ENCODE measurements around the gene USP49.
A peak's percentile ranks its signal among the peaks of the same experiment; 100 is the strongest.
"Not testable (repeated sequence)": the region's sequence is repeated elsewhere in the genome, so short reads cannot be mapped to it uniquely, and the experiment has no call there.

The USP49 gene

DNA sequence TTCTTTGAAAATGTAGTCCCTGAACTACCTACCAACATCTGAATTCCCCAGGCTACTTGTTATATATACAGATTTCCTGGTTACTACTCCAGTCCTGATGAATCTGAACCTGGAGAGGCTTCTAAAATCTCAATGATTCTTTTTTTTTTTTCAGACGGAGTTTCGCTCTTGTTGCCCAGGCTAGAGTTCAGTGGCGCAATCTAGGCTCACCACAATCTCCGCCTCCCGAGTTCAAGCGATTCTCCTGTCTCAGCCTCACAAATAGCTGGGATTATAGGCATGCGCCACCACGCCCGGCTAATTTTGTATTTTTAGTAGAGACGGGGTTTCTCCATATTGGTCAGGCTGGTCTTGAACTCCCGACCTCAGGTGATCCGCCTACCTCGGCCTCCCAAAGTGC, 83.2 kb downstream of the USP49 start:
- DNase-seq (ENCODE audit: low spot score), result not testable (repeated sequence)

DNA sequence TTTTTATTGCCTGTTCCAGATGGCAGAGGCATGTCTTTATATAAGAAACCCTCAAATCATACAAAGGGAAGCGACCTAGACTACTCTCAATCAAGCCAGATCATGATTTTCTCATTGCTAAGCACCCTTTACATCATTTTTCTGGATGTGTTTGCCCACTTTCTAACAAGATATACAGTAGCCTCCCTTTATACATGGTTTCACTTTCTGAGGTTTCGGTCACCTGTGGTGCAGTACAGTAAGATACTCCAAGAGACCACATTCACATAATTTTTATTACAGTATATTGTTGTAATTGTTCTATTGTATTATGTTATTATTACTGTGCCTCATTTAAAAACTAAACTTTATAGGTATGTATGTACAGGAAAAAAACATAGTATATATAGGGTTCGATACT, 84.1 kb downstream of the USP49 start:
- DNase-seq (ENCODE audit: low spot score), result no peak

DNA sequence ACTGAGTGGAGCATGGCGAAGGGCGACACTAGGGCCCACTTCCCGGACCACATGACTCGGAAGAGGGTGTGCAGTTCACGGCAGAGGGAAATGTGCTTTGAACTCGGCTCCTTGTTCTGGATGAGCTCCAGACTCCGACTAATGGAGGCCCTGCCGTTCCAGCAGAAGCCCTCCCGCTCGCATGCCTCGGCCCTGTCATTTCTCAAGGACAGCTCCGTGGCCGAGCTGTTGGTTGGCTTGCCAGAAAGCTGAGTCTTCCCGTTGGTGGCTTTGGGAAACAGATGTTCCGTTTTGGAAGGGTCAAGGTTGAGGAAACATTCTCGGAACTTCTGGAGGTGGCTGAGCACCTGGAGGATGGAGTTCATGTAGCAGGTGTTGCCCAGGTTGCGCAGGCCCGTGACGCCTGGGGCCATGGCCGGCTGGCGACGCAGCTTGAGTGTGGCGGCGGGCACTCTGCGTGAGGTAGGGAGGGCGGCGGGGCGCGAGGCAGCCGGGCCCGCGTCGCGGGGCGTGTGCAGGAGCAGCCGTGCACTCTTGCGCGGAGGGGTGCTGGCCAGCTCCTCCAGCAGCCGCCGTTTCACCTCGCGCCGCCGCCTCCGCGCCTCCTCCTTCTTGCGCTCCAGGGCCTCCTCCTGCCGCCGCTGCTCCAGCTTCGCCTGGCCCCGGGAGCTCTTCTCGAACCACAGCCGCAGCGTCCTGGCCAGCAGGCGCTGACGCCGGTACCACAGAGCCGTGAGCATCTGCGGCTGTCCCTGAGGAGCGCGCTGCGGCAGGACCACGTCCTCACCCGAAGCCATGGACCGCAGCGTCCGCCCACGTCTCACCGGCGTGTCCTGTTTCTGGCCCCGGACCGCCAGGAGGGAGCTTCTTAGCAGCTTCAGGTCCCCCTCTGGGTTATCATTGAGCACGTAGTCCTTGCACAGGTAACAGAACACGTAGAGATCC, 89.1 kb downstream of the USP49 start:
- no peak for DNase-seq (ENCODE audit: low spot score)

DNA sequence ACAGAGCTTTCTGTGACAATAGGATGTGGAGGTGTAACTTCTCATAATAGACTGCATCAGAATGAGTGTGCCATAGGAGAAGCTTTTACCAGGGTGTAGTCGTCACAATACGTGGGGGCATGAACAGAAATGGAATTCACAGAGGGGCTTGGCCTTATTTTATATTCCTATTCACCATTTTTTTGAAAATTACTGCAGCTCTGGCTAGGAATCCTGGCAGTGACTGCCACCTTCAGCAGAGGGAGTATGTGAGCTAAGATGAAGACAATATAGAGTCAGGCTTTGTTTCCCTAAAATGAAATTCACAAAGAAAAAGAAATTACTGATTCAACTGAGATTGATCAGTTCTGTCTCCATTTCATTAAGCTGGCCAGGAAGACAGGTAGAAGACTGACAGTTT, 93.8 kb downstream of the USP49 start:
- DNase-seq (ENCODE audit: low spot score), result no peak

DNA sequence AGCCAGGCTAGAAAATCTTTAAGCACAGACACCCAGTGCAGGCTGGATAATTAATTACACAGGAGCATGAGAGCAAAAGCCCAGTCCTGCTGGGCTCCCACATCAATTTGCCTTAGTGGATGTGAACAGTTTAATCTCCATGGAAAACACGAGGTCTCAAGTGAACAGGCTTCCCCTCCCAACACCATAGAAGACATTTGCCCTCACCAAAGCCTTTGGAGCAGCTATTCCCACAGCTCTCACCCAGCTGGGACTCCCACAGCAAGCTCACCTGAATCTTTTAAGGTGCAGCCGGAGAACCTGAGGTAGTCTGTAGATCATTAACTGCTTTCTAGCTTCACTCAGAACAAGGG, 95.6 kb downstream of the USP49 start:
- no peak for DNase-seq (ENCODE audit: low spot score)

DNA sequence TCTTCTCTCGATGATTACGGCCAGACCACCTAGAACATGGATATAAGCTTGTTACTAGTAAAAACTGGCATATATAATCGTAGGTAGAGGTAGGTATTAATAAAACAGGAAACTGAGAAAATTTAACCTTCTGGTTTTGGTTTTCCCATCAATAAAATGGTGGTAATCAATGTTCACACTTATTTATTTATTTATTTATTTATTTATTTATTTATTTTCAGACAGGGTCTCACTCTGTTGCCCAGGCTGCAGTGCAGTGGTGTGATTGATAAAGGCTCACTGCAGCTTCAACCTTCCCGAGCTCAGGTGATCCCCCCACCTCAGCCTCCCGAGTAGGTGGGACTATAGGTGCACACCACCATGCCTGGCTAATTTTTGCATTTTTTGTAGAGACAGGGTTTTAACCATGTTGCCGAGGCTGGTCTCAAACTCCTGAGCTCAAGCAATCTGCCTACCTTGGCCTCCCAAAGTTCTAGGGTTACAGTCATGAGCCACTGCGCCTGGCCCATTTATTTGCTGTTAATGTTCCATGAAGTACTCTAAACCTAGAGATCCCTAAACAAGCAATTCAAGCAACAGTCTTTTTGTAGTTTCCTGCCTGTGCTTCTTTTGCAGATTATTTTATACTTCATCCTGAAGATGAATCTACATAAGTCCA, 96.1 kb downstream of the USP49 start:
- no peak for DNase-seq (ENCODE audit: low spot score)

DNA sequence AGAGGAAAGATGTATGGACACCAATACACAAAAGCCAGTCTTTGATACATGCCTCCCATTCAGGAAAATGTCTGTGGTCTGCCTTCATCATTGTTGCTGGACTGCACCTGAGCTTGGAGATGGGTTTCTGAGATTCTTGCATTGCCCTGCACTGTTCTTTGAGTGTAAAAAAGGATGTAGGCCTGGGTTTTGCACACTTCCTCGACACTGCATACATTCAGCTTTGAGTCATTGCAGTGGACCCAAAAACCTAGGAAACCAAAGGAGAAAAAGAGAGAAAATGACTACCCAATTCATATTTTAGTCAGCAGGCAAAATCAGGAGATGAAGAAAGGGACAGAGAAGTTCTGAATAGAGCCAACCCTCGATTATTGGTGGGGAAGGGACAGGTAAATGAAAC, 98.7 kb downstream of the USP49 start:
- DNase-seq (ENCODE audit: low spot score), result no peak

DNA sequence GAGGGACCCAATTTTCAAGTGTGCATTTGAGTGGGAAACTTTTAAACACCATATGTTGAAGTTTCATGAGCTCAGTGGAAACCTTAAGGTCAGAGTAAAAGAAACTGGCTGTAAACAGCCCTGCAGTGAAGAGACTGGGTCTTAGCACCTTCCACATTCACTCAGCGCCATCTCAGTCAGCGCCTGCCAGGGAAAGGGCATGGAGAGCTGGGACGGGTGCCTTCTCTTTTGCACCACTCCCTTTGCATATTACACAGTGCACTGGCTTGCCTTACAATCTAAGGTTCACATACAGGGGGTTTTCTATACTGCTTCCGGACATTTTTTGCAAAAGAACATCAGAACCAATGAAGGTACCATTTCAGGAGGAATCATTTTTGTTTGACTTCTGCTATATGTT, 103.2 kb downstream of the USP49 start:
- DNase-seq (ENCODE audit: low spot score), result no peak

DNA sequence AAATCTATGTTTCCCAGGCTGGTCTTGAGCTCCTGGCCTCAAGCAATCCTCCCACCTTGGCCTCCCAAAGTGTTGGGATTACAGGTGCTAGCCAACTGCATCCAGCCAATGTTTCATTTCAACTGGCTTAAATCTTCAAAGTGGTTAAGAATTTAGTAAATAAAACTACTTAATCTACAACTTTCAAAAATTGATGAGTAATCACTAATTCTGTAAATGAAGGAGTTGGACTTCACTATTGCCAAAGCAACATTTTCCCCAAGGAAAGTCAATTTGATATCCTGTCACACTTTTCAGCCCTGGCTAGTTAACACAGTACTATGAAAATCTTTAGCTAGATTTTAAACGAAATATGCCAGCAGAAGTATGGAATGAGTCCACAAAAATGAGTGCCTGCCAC, 103.9 kb downstream of the USP49 start:
- DNase-seq (ENCODE audit: low spot score), result no peak

DNA sequence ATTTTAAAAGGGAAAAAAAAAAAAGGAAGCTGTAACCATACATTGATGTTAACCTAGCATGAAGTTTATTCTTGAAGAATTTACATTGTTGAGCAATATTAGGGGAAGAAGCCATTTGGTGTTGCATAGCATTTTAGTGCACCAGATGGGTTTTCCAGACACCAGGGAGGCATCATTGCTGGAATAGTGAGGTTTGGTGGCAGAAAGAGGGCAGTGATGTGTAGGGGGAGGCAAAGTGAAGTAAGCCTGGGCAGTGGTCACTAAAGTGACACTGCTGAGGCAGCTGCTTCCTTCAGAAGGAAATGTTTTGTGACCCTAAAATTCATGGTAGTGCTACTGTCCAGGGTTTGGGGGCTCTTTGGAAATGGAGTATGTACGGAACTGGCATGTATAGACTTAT, 105.1 kb downstream of the USP49 start:
- DNase-seq (ENCODE audit: low spot score), result no peak

DNA sequence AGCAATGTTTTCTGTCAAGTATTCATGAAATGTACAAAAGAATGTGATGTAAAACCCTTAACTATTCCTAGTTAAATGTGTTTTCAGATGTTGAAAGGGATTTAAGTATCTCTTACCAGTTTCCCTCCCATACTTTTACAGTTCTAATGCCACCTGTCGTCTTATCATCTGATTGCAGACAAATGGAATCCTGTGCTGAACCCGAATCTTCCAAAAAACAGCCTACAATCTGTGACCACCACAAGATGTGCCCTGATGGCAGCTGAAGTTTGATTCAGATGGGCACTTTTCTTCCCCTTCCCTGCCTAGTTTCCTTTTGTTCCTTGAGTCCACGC, 105.8 kb downstream of the USP49 start:
- no peak for DNase-seq (ENCODE audit: low spot score)

DNA sequence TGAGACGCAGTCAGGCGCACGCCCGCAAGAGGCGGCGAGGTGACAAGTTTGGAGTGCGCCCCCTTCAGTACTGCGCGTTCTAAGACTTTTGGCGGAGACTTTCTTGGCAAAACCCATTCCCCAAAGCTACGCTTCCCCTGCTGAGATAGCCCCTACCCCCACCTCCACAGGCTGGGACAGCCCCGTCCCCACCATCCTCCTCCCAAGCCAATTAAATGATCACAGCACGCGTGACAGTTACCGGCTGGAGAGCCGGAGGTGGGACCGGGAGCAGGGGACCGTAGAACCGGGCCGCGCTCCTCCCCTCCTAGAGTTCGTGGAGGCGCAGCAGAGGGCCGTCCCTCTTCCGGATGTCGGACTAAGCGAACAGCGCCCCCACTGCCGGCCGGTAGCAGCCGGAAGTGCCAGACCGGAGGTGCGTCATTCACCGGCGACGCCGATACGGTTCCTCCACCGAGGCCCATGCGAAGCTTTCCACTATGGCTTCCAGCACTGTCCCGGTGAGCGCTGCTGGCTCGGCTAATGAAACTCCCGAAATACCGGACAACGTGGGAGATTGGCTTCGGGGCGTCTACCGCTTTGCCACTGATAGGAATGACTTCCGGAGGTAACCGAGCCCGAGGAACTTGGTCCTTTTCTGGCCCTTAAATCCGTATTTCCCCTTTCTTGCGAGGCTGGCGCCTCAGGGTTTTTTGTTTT, 107.8 kb downstream of the USP49 start, which contains the start of gene TOMM6:
TSS of gene TOMM6 (plus strand) at position 476 of the 699 bp plus-strand sequence. CDS start at position 480, 4 bp downstream.
- peak; percentile 89 for DNase-seq (ENCODE audit: low spot score)

DNA sequence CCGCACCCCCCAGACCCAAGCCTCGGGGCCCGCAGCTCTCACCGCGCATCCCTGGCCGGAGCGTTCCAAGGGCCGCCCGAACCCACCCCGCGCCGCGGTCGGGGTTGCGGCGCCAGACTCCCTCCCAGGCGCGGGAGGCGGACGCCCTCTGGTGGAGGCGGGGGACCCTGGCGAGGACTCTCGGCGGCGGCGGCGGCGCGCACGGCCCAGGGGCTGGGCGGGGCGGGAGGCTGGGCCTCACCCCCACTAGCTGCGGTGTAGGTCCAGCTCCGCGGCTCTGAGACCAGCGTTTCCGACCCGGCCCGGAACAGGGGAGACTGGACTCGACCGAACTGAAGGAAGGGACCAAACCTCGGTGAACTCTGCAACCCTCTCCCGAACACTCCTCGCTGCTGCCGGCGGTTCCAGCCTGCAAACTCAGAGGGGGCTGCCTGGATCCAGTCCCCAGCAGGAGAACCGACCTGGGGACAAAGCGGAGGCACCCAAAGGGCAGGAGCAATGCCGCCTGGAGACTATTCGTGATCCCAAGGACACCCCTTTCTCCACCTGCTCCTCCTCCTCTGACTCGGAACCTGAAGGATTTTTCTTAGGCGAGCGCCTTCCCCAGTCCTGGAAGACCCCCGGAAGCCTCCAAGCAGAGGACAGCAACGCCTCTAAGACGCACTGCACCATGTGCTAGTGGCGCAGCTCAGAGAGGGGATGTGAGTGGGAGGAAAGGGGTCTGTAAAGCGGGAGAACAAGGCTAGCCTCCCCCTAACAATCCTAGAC, 108.5 kb downstream of the USP49 start:
- peak; percentile 44 for DNase-seq (ENCODE audit: low spot score)

DNA sequence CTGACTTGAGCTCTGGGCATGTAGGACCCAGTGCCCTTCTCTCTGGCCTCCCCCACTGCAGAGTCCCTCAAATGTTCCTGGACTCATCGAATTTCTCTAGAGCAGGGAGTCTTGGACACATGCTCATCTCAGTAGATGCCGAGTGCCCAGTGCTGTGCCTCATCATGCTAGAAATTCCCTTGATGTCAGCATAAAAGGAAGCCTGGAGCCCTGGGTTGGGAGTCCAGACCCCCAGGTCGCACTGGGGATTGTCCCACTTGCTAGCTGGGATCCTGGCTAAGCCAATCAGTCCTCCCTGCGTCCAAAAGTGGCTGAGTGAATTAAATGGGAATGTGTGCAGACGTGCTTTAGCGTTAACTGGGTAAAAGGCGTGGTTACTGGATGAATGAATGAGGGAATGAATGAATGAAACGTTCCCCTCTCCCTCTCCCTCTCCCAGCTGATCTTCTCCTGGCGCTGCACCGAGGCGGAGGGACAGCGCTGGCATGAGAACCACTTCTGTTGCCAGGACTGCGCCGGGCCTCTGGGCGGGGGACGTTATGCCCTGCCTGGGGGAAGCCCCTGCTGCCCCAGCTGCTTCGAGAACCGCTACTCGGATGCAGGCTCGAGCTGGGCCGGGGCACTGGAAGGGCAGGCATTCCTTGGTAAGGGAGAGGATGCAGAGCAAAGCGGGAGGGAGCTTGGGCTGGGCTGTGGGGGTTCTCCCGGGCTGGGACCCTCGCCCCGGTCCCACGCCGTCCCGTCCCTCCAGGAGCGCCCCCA, 109.3 kb downstream of the USP49 start:
- DNase-seq (ENCODE audit: low spot score), result no peak

DNA sequence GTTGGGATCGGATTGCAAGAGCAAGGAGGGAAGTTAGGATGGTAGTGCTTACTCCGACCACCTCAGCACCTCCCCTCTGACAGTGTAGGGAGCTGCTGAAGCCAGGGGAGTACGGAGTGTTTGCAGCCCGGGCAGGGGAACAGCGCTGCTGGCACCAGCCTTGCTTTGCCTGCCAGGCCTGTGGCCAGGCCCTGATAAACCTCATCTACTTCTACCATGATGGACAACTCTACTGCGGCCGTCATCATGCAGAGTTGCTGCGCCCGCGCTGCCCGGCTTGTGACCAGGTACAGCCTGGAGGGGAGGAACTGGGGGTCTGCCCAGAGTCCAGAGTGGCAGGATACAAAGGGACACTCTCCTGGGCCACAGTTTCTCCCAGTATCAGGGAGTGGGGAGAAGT, 109.9 kb downstream of the USP49 start:
- DNase-seq (ENCODE audit: low spot score), result no peak

DNA sequence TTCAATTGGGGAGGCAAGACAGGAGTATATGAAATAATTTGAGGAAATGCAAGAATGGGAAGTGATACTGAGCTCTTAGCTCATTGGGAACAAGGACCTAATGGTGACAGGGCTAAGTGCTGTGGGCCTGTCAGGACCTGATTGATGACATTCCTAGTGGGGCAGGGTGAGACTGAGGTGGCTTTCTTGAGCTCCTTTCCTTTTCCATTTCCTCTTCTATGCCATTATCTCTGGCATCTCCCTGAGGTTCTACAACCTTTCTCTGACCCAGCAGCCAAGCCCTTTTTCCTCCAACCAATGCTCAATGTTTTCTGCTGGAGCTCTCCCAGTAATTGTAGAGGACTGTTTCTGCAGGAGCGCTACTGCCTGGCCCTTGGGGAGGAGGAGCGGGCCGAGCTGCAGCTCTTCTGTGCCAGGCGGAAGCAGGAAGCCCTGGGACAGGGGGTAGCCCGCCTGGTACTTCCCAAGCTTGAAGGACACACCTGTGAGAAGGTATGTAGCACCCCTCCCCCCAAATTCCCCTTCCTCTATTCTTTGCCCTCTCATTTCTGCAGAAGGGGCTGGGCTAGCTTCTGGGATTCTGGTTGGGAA, 110.5 kb downstream of the USP49 start:
- DNase-seq (ENCODE audit: low spot score), result no peak

DNA sequence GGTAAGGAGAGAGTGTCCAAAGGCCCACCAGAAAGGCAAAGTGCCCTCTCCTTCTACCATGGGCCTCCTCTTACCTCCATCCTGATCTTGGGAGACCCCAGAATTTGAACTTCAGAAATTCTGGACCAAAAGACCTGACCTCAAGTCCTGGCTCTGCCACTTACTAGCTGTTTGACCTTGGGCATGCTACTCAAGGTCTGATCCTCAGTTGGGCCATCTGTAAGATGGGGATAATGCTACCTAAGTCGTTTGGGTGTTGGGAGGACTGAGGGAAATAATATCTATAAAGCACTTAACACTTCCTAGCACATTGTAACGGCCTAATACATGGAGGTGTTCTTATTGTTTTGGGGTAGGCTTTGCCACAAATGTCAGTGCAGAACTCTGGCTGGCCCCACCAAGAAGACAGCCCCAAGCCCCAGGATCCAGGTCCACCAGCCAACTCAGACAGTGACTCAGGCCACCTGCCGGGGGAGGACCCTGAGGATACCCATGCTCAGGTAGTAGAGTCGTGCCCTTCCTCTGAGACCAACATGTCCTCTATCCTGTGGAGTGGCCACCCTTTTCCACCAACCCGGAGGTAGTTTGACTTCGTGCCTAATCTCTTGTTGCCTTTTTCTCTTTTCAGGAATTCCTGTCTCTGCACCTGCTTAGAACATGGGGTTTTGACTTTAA, 111.9 kb downstream of the USP49 start:
- DNase-seq (ENCODE audit: low spot score), result no peak

DNA sequence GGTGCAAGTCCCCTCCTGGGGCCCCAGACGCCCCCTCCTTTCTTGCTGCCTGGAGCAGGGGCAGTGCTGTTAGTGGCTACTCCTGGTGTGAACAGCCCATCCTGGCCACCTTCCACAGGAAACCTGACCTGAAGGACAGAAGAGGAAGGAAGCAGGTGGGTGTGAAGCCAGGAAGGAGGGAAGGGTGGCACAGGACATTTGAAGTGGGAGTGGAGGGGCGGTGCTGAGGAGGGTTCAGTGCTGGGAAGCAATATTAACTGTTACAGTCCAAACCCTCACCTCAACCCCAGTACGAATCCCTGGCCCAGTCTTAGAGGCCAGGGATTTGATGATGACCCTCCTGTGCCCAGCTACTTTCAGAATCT, 113.8 kb downstream of the USP49 start:
- no peak for DNase-seq (ENCODE audit: low spot score)

DNA sequence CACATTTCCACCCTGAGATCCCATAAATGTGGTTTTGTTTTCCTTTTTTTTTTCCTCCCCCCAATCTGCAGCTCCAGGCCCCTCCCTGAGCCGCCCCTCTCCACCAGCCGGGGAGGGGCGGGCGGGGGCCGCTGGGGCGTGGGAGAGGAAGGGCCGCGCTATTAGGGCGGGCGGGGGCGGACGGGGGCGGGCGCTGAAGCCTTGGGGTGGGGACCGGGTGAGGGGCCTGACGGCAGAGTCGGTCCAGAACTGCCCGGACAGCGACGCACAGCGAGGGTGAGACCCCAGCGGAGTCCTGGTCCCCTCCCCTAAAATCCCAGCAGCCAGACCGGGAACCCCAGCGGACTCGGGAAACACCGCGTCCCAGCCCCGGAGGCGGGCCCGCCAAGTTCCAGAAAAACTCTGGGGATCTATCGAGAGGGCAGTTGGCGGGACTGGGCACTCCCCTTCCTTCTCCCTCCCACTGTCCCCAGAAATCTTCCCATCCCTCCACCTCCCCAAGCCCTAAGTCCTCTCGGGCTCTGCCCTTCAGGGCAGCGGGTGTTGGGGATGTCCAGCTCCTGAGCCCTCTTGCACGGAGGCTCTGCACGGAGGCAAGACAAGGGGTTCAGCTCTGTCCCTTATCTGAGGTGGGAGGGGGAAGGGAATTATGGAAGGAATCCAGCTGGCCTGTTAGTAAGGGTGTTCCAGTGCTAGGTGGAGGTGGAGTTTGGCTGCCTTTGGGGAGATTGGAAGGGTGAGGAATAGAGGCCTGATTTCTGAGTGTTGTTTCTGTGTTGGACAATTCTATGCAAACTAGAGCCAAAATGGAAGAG, 114.4 kb downstream of the USP49 start, which contains the start of gene PRICKLE4:
TSS of gene PRICKLE4 (plus strand) at position 232 of the 815 bp plus-strand sequence. CDS start 2,692 bp downstream, outside the sequence.
- peak; percentile 41 for DNase-seq (ENCODE audit: low spot score)
